Measurements from ENCODE around the gene KCNMA1.

The KCNMA1 gene

DNA sequence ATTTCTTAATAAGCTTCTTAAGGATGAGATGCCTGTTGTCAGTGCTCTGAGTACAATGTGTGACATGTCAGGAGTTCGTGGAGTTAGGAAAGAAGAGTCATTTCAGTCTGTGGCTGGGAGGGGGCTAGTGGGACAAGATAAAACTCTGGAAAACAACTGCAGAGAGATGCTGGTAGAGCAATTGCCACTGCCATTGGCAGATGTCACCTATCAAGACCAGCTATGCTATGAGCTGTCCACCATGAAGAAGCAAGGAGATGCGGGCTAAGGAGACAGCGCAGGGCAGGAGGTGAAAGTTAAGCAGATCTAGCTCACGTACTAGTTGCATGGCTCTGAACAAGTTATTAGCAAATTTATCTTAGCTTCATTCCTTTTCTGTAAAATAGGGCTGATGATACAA, 756.7 kb downstream of the KCNMA1 start:
- Histone ChIP-seq H4K20me1 (ENCODE audit: insufficient read depth) (no peaks in the 10 kb centered on the region), H3K4me2 (no peak overlapping the region), H3K4me3 (IDR thresholded peaks at IDR 0.05; ENCODE audit: insufficient read depth, low read depth, low read length) (no peak overlapping the region), H3K27me3 (ENCODE audit: insufficient read depth, low read depth) (no peaks in the 10 kb centered on the region), H3K4me1 (ENCODE audit: low read depth, poor library complexity, severe bottlenecking) (no peaks in the 10 kb centered on the region), H2AFZ (ENCODE audit: low read depth) (no peak overlapping the region), H3K79me2 (ENCODE audit: insufficient read depth, low read depth) (no peaks in the 10 kb centered on the region), H3K9ac (no peak overlapping the region), H3K27ac (no peak overlapping the region), H3K36me3 (ENCODE audit: insufficient read depth) (no peaks in the 10 kb centered on the region)
- TF ChIP-seq, protein P1, sequence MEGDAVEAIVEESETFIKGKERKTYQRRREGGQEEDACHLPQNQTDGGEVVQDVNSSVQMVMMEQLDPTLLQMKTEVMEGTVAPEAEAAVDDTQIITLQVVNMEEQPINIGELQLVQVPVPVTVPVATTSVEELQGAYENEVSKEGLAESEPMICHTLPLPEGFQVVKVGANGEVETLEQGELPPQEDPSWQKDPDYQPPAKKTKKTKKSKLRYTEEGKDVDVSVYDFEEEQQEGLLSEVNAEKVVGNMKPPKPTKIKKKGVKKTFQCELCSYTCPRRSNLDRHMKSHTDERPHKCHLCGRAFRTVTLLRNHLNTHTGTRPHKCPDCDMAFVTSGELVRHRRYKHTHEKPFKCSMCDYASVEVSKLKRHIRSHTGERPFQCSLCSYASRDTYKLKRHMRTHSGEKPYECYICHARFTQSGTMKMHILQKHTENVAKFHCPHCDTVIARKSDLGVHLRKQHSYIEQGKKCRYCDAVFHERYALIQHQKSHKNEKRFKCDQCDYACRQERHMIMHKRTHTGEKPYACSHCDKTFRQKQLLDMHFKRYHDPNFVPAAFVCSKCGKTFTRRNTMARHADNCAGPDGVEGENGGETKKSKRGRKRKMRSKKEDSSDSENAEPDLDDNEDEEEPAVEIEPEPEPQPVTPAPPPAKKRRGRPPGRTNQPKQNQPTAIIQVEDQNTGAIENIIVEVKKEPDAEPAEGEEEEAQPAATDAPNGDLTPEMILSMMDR (conservative IDR thresholded peaks at IDR 0.05; ENCODE audit: low read depth, low read length), result no peak

DNA sequence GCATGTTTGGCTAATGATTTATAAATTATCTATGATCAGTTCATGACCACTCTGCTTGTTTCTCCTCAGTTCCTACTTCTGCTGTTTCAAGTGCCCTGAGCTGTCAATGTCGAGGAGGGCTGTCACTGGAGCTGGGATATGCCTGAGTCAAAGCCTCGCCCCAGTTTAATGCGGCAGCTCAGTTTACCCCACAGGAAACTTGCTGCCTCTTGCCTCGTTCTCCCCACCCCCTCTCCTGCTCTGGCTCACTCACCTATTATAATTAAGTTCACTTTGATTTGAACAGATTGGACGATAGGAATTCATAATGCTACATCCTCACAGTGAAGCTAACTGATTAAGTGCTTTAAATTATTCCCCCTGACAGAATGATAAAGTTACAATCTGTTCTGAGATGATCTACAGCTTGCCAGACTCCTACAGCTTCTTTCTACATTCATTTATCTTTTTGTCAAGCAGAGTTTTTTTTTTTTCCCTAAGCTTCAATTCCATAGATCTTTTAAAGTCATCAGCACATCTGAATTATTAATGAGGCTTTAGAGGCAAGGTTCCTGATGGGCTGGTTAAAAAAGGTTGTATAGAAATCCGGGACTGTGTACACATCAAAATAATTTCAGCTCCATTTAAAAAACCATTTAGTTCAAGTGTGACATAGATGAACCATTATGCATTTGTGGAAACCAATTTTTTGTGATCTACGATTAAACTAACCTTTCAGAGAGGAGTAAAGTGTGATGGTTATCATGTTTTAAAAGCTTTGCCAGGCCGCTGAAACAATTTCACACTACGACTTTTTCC, 758.3 kb downstream of the KCNMA1 start:
- TF ChIP-seq, protein P1 (conservative IDR thresholded peaks at IDR 0.05; ENCODE audit: low read depth, low read length), result no peak

DNA sequence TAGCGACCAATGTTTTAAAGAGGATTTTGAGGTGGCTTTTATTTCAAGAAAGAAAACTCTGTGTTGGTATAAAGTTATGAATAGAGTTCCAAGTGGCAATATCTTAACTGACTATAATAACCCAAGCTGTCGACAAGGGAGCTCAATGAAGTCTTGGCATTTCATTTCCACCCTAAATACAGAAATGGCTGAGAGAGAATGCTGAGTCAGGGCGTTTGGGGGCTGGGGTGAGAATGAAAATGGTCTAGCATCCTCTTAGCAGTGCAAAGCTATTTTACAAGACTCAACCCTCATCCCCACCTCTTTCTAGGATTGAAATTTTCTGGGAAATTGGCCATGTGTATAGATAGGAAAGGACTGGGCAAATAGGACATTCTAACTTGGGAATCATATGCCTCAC, 759.1 kb downstream of the KCNMA1 start:
- no peaks in the 10 kb centered on the region for H3K36me3 ChIP-seq (ENCODE audit: insufficient read depth)
- H3K27me3 ChIP-seq (ENCODE audit: insufficient read depth, low read depth), result no peaks in the 10 kb centered on the region
- H3K27ac ChIP-seq, result no peak overlapping the region
- H3K9ac ChIP-seq, result no peak overlapping the region
- H3K4me2 ChIP-seq, result no peak overlapping the region
- TF ChIP-seq, protein P1 (conservative IDR thresholded peaks at IDR 0.05; ENCODE audit: low read depth, low read length), result no peak
- H3K4me1 ChIP-seq (ENCODE audit: low read depth, poor library complexity, severe bottlenecking), result no peaks in the 10 kb centered on the region
- no peak overlapping the region for H3K4me3 ChIP-seq (IDR thresholded peaks at IDR 0.05; ENCODE audit: insufficient read depth, low read depth, low read length)
- no peaks in the 10 kb centered on the region for H4K20me1 ChIP-seq (ENCODE audit: insufficient read depth)
- H2AFZ ChIP-seq (ENCODE audit: low read depth), result no peak overlapping the region
- no peaks in the 10 kb centered on the region for H3K79me2 ChIP-seq (ENCODE audit: insufficient read depth, low read depth)

More for the DNA sequence above, 758.3 kb downstream of the KCNMA1 start:
- no peak overlapping the region for H3K9ac ChIP-seq
- H2AFZ ChIP-seq (ENCODE audit: low read depth), result no peak overlapping the region
- no peaks in the 10 kb centered on the region for H3K4me1 ChIP-seq (ENCODE audit: low read depth, poor library complexity, severe bottlenecking)
- no peaks in the 10 kb centered on the region for H3K79me2 ChIP-seq (ENCODE audit: insufficient read depth, low read depth)
- H3K4me2 ChIP-seq, result no peak overlapping the region
- no peak overlapping the region for H3K27ac ChIP-seq
- no peaks in the 10 kb centered on the region for H4K20me1 ChIP-seq (ENCODE audit: insufficient read depth)
- no peak overlapping the region for H3K4me3 ChIP-seq (IDR thresholded peaks at IDR 0.05; ENCODE audit: insufficient read depth, low read depth, low read length)
- H3K36me3 ChIP-seq (ENCODE audit: insufficient read depth), result no peaks in the 10 kb centered on the region
- H3K27me3 ChIP-seq (ENCODE audit: insufficient read depth, low read depth), result no peaks in the 10 kb centered on the region

DNA sequence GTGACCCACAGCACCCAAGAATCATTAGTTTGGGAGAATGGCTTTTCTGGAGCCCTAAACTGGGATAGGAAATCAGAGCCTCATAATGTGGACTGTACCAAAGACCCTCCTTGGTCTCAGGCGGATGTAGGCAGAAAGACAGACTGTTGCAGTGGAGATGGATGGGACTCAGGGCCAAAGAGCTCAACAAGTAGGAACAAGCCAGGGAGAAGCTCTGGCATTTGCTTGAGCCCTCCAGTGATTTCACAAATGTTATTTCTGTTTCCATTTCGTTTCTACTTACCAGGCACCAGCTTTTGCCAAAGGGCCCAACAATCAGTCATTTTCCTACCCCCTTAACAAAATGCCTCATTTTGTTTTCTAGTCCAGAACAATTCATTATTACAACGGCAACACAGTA, 762.7 kb downstream of the KCNMA1 start:
- Histone ChIP-seq H2AFZ (ENCODE audit: low read depth) (no peak overlapping the region), H3K36me3 (ENCODE audit: insufficient read depth) (no peaks in the 10 kb centered on the region), H3K9ac (no peak overlapping the region), H3K4me2 (no peak overlapping the region), H3K79me2 (ENCODE audit: insufficient read depth, low read depth) (no peaks in the 10 kb centered on the region), H3K27me3 (ENCODE audit: insufficient read depth, low read depth) (no peaks in the 10 kb centered on the region), H4K20me1 (ENCODE audit: insufficient read depth) (no peaks in the 10 kb centered on the region), H3K4me3 (IDR thresholded peaks at IDR 0.05; ENCODE audit: insufficient read depth, low read depth, low read length) (no peak overlapping the region), H3K27ac (no peak overlapping the region), H3K4me1 (ENCODE audit: low read depth, poor library complexity, severe bottlenecking) (no peaks in the 10 kb centered on the region)
- TF ChIP-seq, protein P1 (conservative IDR thresholded peaks at IDR 0.05; ENCODE audit: low read depth, low read length), result no peak

Measured in KMS-11 (cell line).